Natural killer cell (primary cell): ENCODE measurements around the gene MON2. TPM values are rescaled to one million over a fixed set of nuclear protein-coding genes. Genes with fewer than 3 reads are reported as not detected.

Experiments used
- ATAC-seq, 3 donors: fragments of 150-1000 bp in 2 of 3; fragments of 200-7000 bp in 1 of 3; cut with Tn5 transposase; 1 replicate in 1 of 3; 2 replicates in 2 of 3; pipeline ENCODE4 v1.10.0; 2021; ENCODE audit warnings: mild to moderate bottlenecking in 2 of 3, moderate library complexity in 2 of 3
- DNase-seq, 2 donors: peaks; one replicate each; pipeline versions ENCODE4 v3.0.0 to v3.0.0-alpha.2; 2013 to 2021; ENCODE audit warnings: mixed read lengths in 1 of 2
- H3K27ac ChIP-seq: one replicate; pipeline ENCODE4 v1.5.1; 2013; ENCODE audit warnings: mild to moderate bottlenecking, low read length
- H3K27me3 ChIP-seq: one replicate; pipeline ENCODE4 v1.6.1; 2013; ENCODE audit warnings: low read length; ENCODE audit not compliant: control insufficient read depth, insufficient read depth
- H3K36me3 ChIP-seq: one replicate; pipeline ENCODE4 v1.6.1; 2013; ENCODE audit warnings: low read length; ENCODE audit not compliant: control insufficient read depth, insufficient read depth
- H3K4me1 ChIP-seq: one replicate; pipeline ENCODE4 v1.6.1; 2013; ENCODE audit warnings: low read length; ENCODE audit not compliant: control insufficient read depth, insufficient read depth
- H3K4me3 ChIP-seq: one replicate; pipeline ENCODE4 v1.5.1; 2013; ENCODE audit warnings: low read length
- H3K9me3 ChIP-seq: one replicate; pipeline ENCODE4 v1.6.1; 2013; ENCODE audit warnings: low read length; ENCODE audit not compliant: control insufficient read depth, insufficient read depth
- H3K27ac Mint-ChIP-seq, 2 donors: one replicate each; pipeline ENCODE4 v1.8.0; 2022; ENCODE audit warnings: mild to moderate bottlenecking in 2 of 2, mixed read lengths in 2 of 2, moderate library complexity in 1 of 2
- H3K27me3 Mint-ChIP-seq, 2 donors: one replicate each; pipeline ENCODE4 v1.8.0; 2022; ENCODE audit warnings: low read depth in 2 of 2, mixed read lengths in 2 of 2
- H3K36me3 Mint-ChIP-seq: one replicate; pipeline ENCODE4 v1.8.0; 2022; ENCODE audit warnings: mixed read lengths
- H3K4me1 Mint-ChIP-seq, 2 donors: one replicate each; pipeline ENCODE4 v1.8.0; 2022; ENCODE audit warnings: mixed read lengths in 2 of 2
- H3K4me3 Mint-ChIP-seq: one replicate; pipeline ENCODE4 v1.8.0; 2022; ENCODE audit warnings: mild to moderate bottlenecking, moderate library complexity, mixed read lengths
- H3K9me3 Mint-ChIP-seq, 2 donors: one replicate each; pipeline ENCODE4 v1.8.0; 2022; ENCODE audit warnings: mixed read lengths in 2 of 2
- WGBS: methylation state at CpG from one replicate; pipeline ENCODE4 v1.1.7; 2013; ENCODE audit warnings: missing lambda C conversion rate; ENCODE audit not compliant: insufficient coverage; 5-methylcytosine and 5-hydroxymethylcytosine counted together
- intact Hi-C: fragments of 100-400 bp; cut with micrococcal nuclease; formaldehyde crosslinking; loops from one replicate; pipeline ENCODE4 v1.14.2; 2022
- total RNA-seq, 4 donors: library from RNA; stranded (reverse); fragments of 120-200 nt in 1 of 4; gene quantifications; one replicate each; pipeline versions ENCODE4 v1.2.3 to v1.2.4, GENCODE V29; 2013 to 2022
- TF ChIP-seq, protein P1 (sequence below): fragments of 200-600 bp; IDR thresholded peaks from one replicate; pipeline ENCODE4 v1.8.0; 2022; ENCODE audit warnings: antibody characterized with exemption

The MON2 gene
- total RNA-seq, 3 donors from 2014 or later (not counting 1 experiment from before 2014, with no cell fraction given), result 80.0 to 100 (median 86.7) TPM

DNA sequence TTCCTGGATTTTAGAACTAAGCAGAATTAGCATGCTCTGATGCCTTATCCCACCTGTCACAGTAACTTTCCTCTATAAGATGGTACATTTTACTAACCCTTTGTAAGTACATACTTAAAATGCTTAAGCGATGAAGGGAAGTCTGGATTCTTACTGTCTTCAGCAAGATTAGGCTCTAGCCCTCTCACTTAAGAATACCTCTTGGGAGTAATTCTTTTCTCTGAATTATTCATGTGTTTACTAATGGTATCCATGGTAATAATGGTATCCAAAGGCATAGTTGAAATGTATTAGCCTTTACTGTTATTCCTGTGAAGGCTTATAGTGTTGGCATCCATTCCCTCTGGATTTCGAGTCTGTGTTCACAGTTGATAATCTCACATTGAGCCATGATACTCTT lies 176.9 kb downstream of the MON2 start:
- DNase-seq (no peak), ATAC-seq (no peak)
- Mint-ChIP-seq H3K4me3 (no peak overlapping the region), H3K9me3 (no peaks in the 10 kb centered on the region), H3K27ac (no peak overlapping the region), H3K4me1 (peaks cover 7 to 8% of the 10 kb centered on the region in 2 donors), H3K36me3 (no peaks in the 10 kb centered on the region), H3K27me3 (peaks cover 0 to 9% of the 10 kb centered on the region in 2 donors)
- H3K9me3 ChIP-seq, result no peaks in the 10 kb centered on the region
- WGBS, result 100% methylated on average over 1 of the region's 2 CpGs
- H3K27me3 ChIP-seq, result no peaks in the 10 kb centered on the region
- no peak overlapping the region for H3K4me3 ChIP-seq
- intact Hi-C loops, result no loop called here
- peaks cover 4% of the 10 kb centered on the region for H3K4me1 ChIP-seq
- H3K27ac ChIP-seq, result no peak overlapping the region
- TF ChIP-seq, protein P1, sequence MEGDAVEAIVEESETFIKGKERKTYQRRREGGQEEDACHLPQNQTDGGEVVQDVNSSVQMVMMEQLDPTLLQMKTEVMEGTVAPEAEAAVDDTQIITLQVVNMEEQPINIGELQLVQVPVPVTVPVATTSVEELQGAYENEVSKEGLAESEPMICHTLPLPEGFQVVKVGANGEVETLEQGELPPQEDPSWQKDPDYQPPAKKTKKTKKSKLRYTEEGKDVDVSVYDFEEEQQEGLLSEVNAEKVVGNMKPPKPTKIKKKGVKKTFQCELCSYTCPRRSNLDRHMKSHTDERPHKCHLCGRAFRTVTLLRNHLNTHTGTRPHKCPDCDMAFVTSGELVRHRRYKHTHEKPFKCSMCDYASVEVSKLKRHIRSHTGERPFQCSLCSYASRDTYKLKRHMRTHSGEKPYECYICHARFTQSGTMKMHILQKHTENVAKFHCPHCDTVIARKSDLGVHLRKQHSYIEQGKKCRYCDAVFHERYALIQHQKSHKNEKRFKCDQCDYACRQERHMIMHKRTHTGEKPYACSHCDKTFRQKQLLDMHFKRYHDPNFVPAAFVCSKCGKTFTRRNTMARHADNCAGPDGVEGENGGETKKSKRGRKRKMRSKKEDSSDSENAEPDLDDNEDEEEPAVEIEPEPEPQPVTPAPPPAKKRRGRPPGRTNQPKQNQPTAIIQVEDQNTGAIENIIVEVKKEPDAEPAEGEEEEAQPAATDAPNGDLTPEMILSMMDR, result no peak
- no peaks in the 10 kb centered on the region for H3K36me3 ChIP-seq

DNA sequence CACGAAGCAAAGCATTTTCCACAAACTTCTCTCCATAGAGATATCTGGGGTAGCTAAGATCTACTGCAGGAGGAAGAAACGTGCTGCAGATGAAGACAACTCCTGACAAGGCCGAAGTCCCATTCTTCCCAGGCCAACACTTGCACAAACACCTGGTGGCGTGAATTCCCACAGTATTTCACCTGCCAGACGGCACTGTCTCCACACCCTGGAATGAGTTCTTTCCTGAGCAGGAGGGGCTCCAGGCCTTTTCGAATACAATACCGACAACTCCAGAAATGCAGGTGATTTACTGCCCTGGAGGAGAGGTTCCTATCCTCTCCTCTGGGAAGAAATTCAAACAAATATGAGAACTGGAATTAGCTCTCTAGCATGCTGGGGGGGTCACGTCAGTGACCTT lies 179.9 kb downstream of the MON2 start:
- no peak overlapping the region for H3K27ac ChIP-seq
- H3K4me3 ChIP-seq, result no peak overlapping the region
- H3K27me3 ChIP-seq, result no peaks in the 10 kb centered on the region
- TF ChIP-seq, protein P1, result no peak
- Mint-ChIP-seq H3K9me3 (no peaks in the 10 kb centered on the region), H3K27ac (no peak overlapping the region), H3K4me1 (no peaks in the 10 kb centered on the region), H3K27me3 (peaks cover 0 to 9% of the 10 kb centered on the region in 2 donors), H3K36me3 (no peaks in the 10 kb centered on the region), H3K4me3 (no peak overlapping the region)
- no peaks in the 10 kb centered on the region for H3K4me1 ChIP-seq
- ATAC-seq, result no peak
- H3K36me3 ChIP-seq, result no peaks in the 10 kb centered on the region
- WGBS, result 92% methylated on average over 8 of the region's 8 CpGs
- no peaks in the 10 kb centered on the region for H3K9me3 ChIP-seq
- DNase-seq, result no peak
- intact Hi-C loops, result no loop called here

DNA sequence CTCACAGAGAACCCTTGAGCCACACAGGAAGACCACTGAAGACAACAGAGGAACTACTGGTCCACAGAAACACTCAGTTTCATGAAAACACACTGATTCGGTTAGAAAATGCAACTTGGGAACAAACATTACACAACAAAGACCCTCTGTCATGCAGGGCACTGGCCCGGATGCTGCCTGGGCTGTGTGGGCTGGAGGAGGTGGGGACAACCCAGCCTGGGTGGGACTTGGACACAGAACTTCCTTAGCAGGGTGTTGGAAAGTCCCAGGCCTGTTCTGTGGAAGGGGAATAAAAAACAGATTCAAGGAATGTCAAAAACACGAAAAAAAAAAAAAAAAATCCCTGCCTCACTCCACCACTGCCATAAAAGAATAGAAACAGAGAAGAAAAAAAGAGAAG lies 181.0 kb downstream of the MON2 start:
- peaks cover 0 to 9% of the 10 kb centered on the region in 2 donors for H3K27me3 Mint-ChIP-seq
- intact Hi-C loops, result no loop called here
- WGBS, result 93% methylated on average over 2 of the region's 3 CpGs
- no peak overlapping the region for H3K4me3 Mint-ChIP-seq
- Histone ChIP-seq H3K36me3 (no peaks in the 10 kb centered on the region), H3K9me3 (no peaks in the 10 kb centered on the region), H3K4me3 (no peak overlapping the region), H3K27ac (no peak overlapping the region), H3K27me3 (no peaks in the 10 kb centered on the region), H3K4me1 (no peaks in the 10 kb centered on the region)
- ATAC-seq, result no peak
- H3K4me1 Mint-ChIP-seq, result no peaks in the 10 kb centered on the region
- no peak for DNase-seq
- no peak overlapping the region for H3K27ac Mint-ChIP-seq
- TF ChIP-seq, protein P1, result no peak
- no peaks in the 10 kb centered on the region for H3K36me3 Mint-ChIP-seq
- H3K9me3 Mint-ChIP-seq, result no peaks in the 10 kb centered on the region

DNA sequence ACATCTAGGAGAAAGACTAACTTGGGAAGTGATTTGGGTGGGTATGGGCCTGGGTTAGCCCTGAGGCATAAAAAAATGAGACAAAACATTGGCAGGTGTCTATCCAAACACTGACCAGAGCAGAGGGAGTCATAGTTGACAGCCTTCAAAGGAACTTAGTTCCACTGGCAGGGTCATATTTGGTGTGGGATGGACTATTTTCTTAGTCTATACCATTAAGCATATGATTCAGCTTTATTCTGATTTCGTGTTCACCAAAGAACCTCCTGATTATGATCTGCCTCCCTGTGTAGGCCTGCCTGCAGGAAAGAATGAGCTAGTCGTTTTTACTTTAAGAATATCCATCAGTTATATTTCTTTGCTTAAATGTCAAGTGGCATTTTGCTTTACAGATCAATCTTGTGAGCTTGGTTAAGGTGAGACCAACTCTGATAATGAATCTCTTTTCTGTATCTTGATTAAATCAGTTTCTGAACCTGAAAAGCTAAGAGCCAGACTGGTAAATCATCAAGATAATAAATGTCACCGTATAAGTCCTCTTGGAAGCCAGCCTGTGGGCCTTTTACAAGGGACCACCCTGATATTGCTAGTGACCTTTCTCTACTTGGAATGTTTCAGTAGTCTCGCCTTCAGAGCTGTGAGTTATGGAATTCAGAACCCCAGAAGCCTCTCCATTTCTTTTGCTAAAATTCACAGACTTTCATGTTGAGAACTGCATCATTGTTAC lies 182.9 kb downstream of the MON2 start:
- H3K4me3 Mint-ChIP-seq, result no peak overlapping the region
- Histone ChIP-seq H3K4me3 (no peak overlapping the region), H3K27me3 (no peaks in the 10 kb centered on the region), H3K36me3 (no peaks in the 10 kb centered on the region), H3K27ac (no peak overlapping the region), H3K4me1 (peaks cover 7% of the 10 kb centered on the region), H3K9me3 (no peaks in the 10 kb centered on the region)
- no peaks in the 10 kb centered on the region for H3K36me3 Mint-ChIP-seq
- H3K27ac Mint-ChIP-seq, result no peak overlapping the region
- H3K27me3 Mint-ChIP-seq, result peaks cover 9 to 26% of the 10 kb centered on the region in 2 donors
- peaks cover 4 to 6% of the 10 kb centered on the region in 2 donors for H3K4me1 Mint-ChIP-seq
- no peaks in the 10 kb centered on the region for H3K9me3 Mint-ChIP-seq
- WGBS, result 72% methylated on average over 4 of the region's 4 CpGs
- TF ChIP-seq, protein P1, result no peak
- ATAC-seq, result no peak
- intact Hi-C loops, result no loop called here
- DNase-seq, result no peak
